Calu3 (cell line): ENCODE data around the gene MMP13. TPM values are rescaled to one million over a fixed set of nuclear protein-coding genes. Genes with fewer than 3 reads are reported as not detected.
A peak's percentile ranks its signal among the peaks of the same experiment; 100 is the strongest.
"Not testable (repeated sequence)": the region's sequence is repeated elsewhere in the genome, so short reads cannot be mapped to it uniquely, and the experiment has no call there.

Source experiments
- BruUV-seq: library from RNA; stranded (reverse); fragments of 400-500 nt; replicated peaks from 2 replicates; lab custom pipeline; 2021; lab: Mats Ljungman, UMichigan
- CTCF ChIA-PET: fragments of 300-600 bp; sonication (Branson Sonifier 250); formaldehyde crosslinking; loops from one replicate; lab custom pipeline; 2022; ENCODE audit warnings: antibody characterized with exemption; lab: Charles Lee
- DNase-seq: peaks from one replicate; pipeline ENCODE4 v3.0.0; 2022
- H3K27ac Mint-ChIP-seq: one replicate; pipeline ENCODE4 v1.8.0; 2022; ENCODE audit warnings: mixed read lengths; ENCODE audit not compliant: unreplicated experiment
- H3K27me3 Mint-ChIP-seq: one replicate; pipeline ENCODE4 v1.8.0; 2022; ENCODE audit warnings: mixed read lengths; ENCODE audit not compliant: unreplicated experiment
- H3K36me3 Mint-ChIP-seq: one replicate; pipeline ENCODE4 v1.8.0; 2022; ENCODE audit warnings: mild to moderate bottlenecking, moderate library complexity, mixed read lengths; ENCODE audit not compliant: insufficient read depth, unreplicated experiment
- H3K4me1 Mint-ChIP-seq: one replicate; pipeline ENCODE4 v1.8.0; 2022; ENCODE audit warnings: mild to moderate bottlenecking, low read depth, mixed read lengths; ENCODE audit not compliant: unreplicated experiment
- H3K4me3 Mint-ChIP-seq: one replicate; pipeline ENCODE4 v1.8.0; 2022; ENCODE audit warnings: mild to moderate bottlenecking, low read depth, moderate library complexity, mixed read lengths; ENCODE audit not compliant: unreplicated experiment
- H3K9me3 Mint-ChIP-seq: one replicate; pipeline ENCODE4 v1.8.0; 2022; ENCODE audit warnings: low read depth, mixed read lengths; ENCODE audit not compliant: unreplicated experiment
- CTCF ChIP-seq: fragments of 200-600 bp; IDR thresholded peaks from one replicate; pipeline ENCODE4 v1.8.0; 2022; ENCODE audit warnings: antibody characterized with exemption; ENCODE audit not compliant: unreplicated experiment
- intact Hi-C: fragments of 100-400 bp; cut with micrococcal nuclease; formaldehyde crosslinking; loops from one replicate; pipeline ENCODE4 v1.10.0; 2022; ENCODE audit not compliant: unreplicated experiment
- total RNA-seq: library from RNA; stranded (reverse); gene quantifications from 2 replicates; pipeline ENCODE4 v1.2.3, GENCODE V29; 2022

MMP13 gene
- total RNA-seq, 1 experiment from 2014 or later: not detected

- no peaks in the 10 kb centered on the region for H3K4me1 Mint-ChIP-seq
- intact Hi-C loops: loop anchor here (1.0 to 2.0 kb wide), 3 partner anchors 27 to 140 kb away; no protein-coding TSS in a partner anchor
- H3K4me3 Mint-ChIP-seq: no peak overlapping the region
- DNase-seq: peak; percentile 27
- TF ChIP-seq CTCF: peak; percentile 45
- H3K27ac Mint-ChIP-seq: no peak overlapping the region
- BruUV-seq: no TSS peak
- H3K27me3 Mint-ChIP-seq: peaks cover 28% of the 10 kb centered on the region
- H3K36me3 Mint-ChIP-seq: no peaks in the 10 kb centered on the region
- H3K9me3 Mint-ChIP-seq: no peaks in the 10 kb centered on the region
- CTCF ChIA-PET: interaction anchor here (1.3 to 1.5 kb wide), 3 partner anchors 15 to 83 kb away, joined by 8 to 14 read pairs (median 11); no protein-coding TSS in a partner anchor
These were observed 41.1 kb downstream of the MMP13 start for GRCh38 chr11:102914238-102915043.

- Mint-ChIP-seq H3K4me1 (no peaks in the 10 kb centered on the region), H3K4me3 (no peak overlapping the region), H3K27me3 (peaks cover 16% of the 10 kb centered on the region), H3K9me3 (no peaks in the 10 kb centered on the region), H3K36me3 (no peaks in the 10 kb centered on the region), H3K27ac (no peak overlapping the region)
- intact Hi-C loops: no loop called here
- BruUV-seq: no TSS peak
- CTCF ChIA-PET: interaction anchor here (0.9 to 1.0 kb wide), 2 partner anchors 10 to 197 kb away, joined by 3 read pairs; partner anchors contain the start of gene DYNC2H1
- TF ChIP-seq CTCF: no peak
- DNase-seq: no peak
These were observed 43.1 kb downstream of the MMP13 start for GRCh38 chr11:102912482-102912830.

- CTCF ChIA-PET: interaction anchor here (0.9 to 1.0 kb wide), 2 partner anchors 9 to 198 kb away, joined by 3 read pairs; partner anchors contain the start of gene DYNC2H1
- H3K36me3 Mint-ChIP-seq: no peaks in the 10 kb centered on the region
- peaks cover 16% of the 10 kb centered on the region for H3K27me3 Mint-ChIP-seq
- intact Hi-C loops: no loop called here
- no TSS peak for BruUV-seq
- no peak for TF ChIP-seq CTCF
- no peaks in the 10 kb centered on the region for H3K9me3 Mint-ChIP-seq
- no peaks in the 10 kb centered on the region for H3K4me1 Mint-ChIP-seq
- no peak for DNase-seq
- no peak overlapping the region for H3K27ac Mint-ChIP-seq
- no peak overlapping the region for H3K4me3 Mint-ChIP-seq
These were observed 43.6 kb downstream of the MMP13 start for GRCh38 chr11:102911758-102912481.

- H3K9me3 Mint-ChIP-seq, CTCF ChIA-PET: not testable (repeated sequence)
These were observed 49.7 kb downstream of the MMP13 start for GRCh38 chr11:102905848-102906247.

GRCh38 chr11:102903895-102904294 lies 51.6 kb downstream of the MMP13 start:
- H3K27ac Mint-ChIP-seq, H3K36me3 Mint-ChIP-seq, CTCF ChIA-PET, BruUV-seq, H3K27me3 Mint-ChIP-seq, H3K9me3 Mint-ChIP-seq, H3K4me1 Mint-ChIP-seq, DNase-seq, H3K4me3 Mint-ChIP-seq, intact Hi-C loops: not testable (repeated sequence)

More at GRCh38 chr11:102905848-102906247, 49.7 kb downstream of the MMP13 start:
- BruUV-seq, H3K27ac Mint-ChIP-seq, H3K36me3 Mint-ChIP-seq, H3K27me3 Mint-ChIP-seq, DNase-seq, intact Hi-C loops, H3K4me3 Mint-ChIP-seq, H3K4me1 Mint-ChIP-seq: not testable (repeated sequence)
